GM18517 (cell line): ENCODE data around the gene CCDC39.

Experiments
- ATAC-seq: cut with Tn5 transposase; IDR thresholded peaks from one replicate; pipeline ENCODE4 v1.9.1; 2021; ENCODE audit warnings: mild to moderate bottlenecking, moderate library complexity; ENCODE audit not compliant: unreplicated experiment

CCDC39 gene

GRCh38 chr3:180679178-180680096 is at the start of gene CCDC39:
Gene CCDC39, minus strand, starts transcription at chr3:180679489. Its CDS starts 109 bp downstream, at chr3:180679380.
- peak; percentile 94 for ATAC-seq

- ATAC-seq: no peak
These were observed 40.7 kb upstream of the CCDC39 start for GRCh38 chr3:180720012-180720411.

GRCh38 chr3:180707896-180708295 is 28.6 kb upstream of the CCDC39 start:
- ATAC-seq: no peak

- ATAC-seq: no peak
These were observed 26.3 kb upstream of the CCDC39 start for GRCh38 chr3:180705619-180706018.

- no peak for ATAC-seq
These were observed 25.2 kb upstream of the CCDC39 start for GRCh38 chr3:180704532-180704931.

- no peak for ATAC-seq
These were observed 21.7 kb upstream of the CCDC39 start for GRCh38 chr3:180700941-180701340.

GRCh38 chr3:180698760-180699270 is 19.5 kb upstream of the CCDC39 start:
- ATAC-seq: no peak

GRCh38 chr3:180694321-180694720 is 15.0 kb upstream of the CCDC39 start:
- ATAC-seq: no peak

- no peak for ATAC-seq
These were observed 14.4 kb upstream of the CCDC39 start for GRCh38 chr3:180693656-180694055.

- no peak for ATAC-seq
These were observed 10.8 kb upstream of the CCDC39 start for GRCh38 chr3:180690061-180690460.

GRCh38 chr3:180684807-180685206 is 5.5 kb upstream of the CCDC39 start:
- no peak for ATAC-seq

GRCh38 chr3:180683816-180684215 is 4.5 kb upstream of the CCDC39 start:
- no peak for ATAC-seq

GRCh38 chr3:180680097-180680430 is 775 bp upstream of the CCDC39 start:
- peak; percentile 65 for ATAC-seq

GRCh38 chr3:180678231-180678630 is 1.1 kb downstream of the CCDC39 start:
- no peak for ATAC-seq

GRCh38 chr3:180661444-180661843 is 17.8 kb downstream of the CCDC39 start:
- ATAC-seq: no peak

- no peak for ATAC-seq
These were observed 22.2 kb downstream of the CCDC39 start for GRCh38 chr3:180657094-180657493.

- ATAC-seq: no peak
These were observed 22.9 kb downstream of the CCDC39 start for GRCh38 chr3:180656406-180656805.

- peak; percentile 71 for ATAC-seq
These were observed 33.0 kb downstream of the CCDC39 start for GRCh38 chr3:180646187-180646790.

- ATAC-seq: no peak
These were observed 38.3 kb downstream of the CCDC39 start for GRCh38 chr3:180640987-180641386.

GRCh38 chr3:180633722-180634121 is 45.6 kb downstream of the CCDC39 start:
- no peak for ATAC-seq

GRCh38 chr3:180631317-180631716 is 48.0 kb downstream of the CCDC39 start:
- no peak for ATAC-seq

- ATAC-seq: no peak
These were observed 48.9 kb downstream of the CCDC39 start for GRCh38 chr3:180630371-180630770.
